Adrenal gland (tissue), 12 donors: ENCODE measurements around the gene CHCHD1. TPM values are rescaled to one million over a fixed set of nuclear protein-coding genes. Genes with fewer than 3 reads are reported as not detected.
A peak's percentile ranks its signal among the peaks of the same experiment; 100 is the strongest.

Source experiments
- DNase-seq, 7 donors: peaks; one replicate each; pipeline ENCODE4 v3.0.0-alpha.2; 2019 to 2020
- H3K27ac ChIP-seq, 5 donors: fragments of 200-600 bp; sonication (generic) in 4 of 5; 1 replicate in 3 of 5; 2 replicates in 2 of 5; pipeline versions ENCODE4 v1.5.1 to v1.8.0; 2016 to 2020; ENCODE audit warnings: mild to moderate bottlenecking in 1 of 5
- H3K27me3 ChIP-seq: fragments of 200-600 bp; 2 replicates; pipeline ENCODE4 v1.8.0; 2021
- H3K36me3 ChIP-seq, 2 donors: fragments of 200-600 bp; replicated peaks in 1 of 2; 1 replicate in 1 of 2; 2 replicates in 1 of 2; pipeline versions ENCODE4 v1.5.1 to v1.8.0; 2018 to 2022
- H3K4me1 ChIP-seq, 2 donors: fragments of 200-600 bp; replicated peaks in 1 of 2; 1 replicate in 1 of 2; 2 replicates in 1 of 2; pipeline versions ENCODE4 v1.5.1 to v1.8.0; 2018 to 2021
- H3K4me3 ChIP-seq, 4 donors: fragments of 200-600 bp; sonication (generic) in 3 of 4; one replicate each; pipeline ENCODE4 v1.5.1; 2016 to 2018
- H3K9me3 ChIP-seq, 3 donors: fragments of 200-600 bp; sonication (generic) in 1 of 3; replicated peaks in 1 of 3; 1 replicate in 2 of 3; 2 replicates in 1 of 3; pipeline versions ENCODE4 v1.5.1 to v1.8.0; 2016 to 2021
- CTCF ChIP-seq, 6 experiments: fragments of 450-650 bp in 4 of 6; fragments of 200-600 bp in 2 of 6; sonication (generic) in 1 of 6; IDR thresholded peaks; 1 replicate in 5 of 6; 2 replicates in 1 of 6; pipeline versions ENCODE4 v1.5.1 to v1.8.0; 2016 to 2021; ENCODE audit warnings: antibody characterized with exemption in 6 of 6, mild to moderate bottlenecking in 2 of 6, moderate library complexity in 1 of 6
- POLR2A ChIP-seq, 2 donors: fragments of 450-650 bp; IDR thresholded peaks; one replicate each; pipeline ENCODE4 v1.6.1; 2017; ENCODE audit warnings: antibody characterized with exemption in 2 of 2, mild to moderate bottlenecking in 2 of 2, moderate library complexity in 1 of 2
- WGBS, 4 donors: extraction: QIAGEN DNeasy Blood & Tissue Kit in 2 of 4; methylation state at CpG; one replicate each; pipeline versions ENCODE4 v1.1.5 to v1.1.7; 2013 to 2017; 5-methylcytosine and 5-hydroxymethylcytosine counted together
- intact Hi-C, 2 donors: fragments of 100-400 bp; cut with DNase I; formaldehyde crosslinking; loops; one replicate each; pipeline versions ENCODE4 v1.14.1 to v1.15.0; 2022 to 2023
- polyA plus RNA-seq, 3 donors: library from polyadenylated mRNA; stranded (reverse); fragments of 200-250 nt in 2 of 3; fragments of 350-450 nt in 1 of 3; fragmentation: Illumina TruSeq in 1 of 3; extraction: RNeasy Lipid Tissue Mini Kit (QIAGEN cat#74804) in 1 of 3; gene quantifications; one replicate each; pipeline ENCODE4 v1.2.3, GENCODE V29; 2013 to 2014
- total RNA-seq, 9 donors: library from RNA; depleted of rRNA in 4 of 9; stranded (reverse); fragments of >200 nt in 4 of 9; fragments of 120-200 nt in 1 of 9; fragmentation: NEBNext Ultra II Directional in 1 of 9; extraction: Animal tissue kit (Norgen Biotek cat#: 25700) in 1 of 9; gene quantifications; one replicate each; pipeline versions ENCODE4 v1.1.0 to v1.2.4, GENCODE V29; 2013 to 2023
- donor health status: healthy with polysubstance abuse.
- donor health status: Bipolar disorder and iron deficiency.
- donor health status: DM: yes; HTN: yes; CAD: no.
- donor health status: DM: no; HTN: no; CAD: no.
- donor health status: DM: no; HTN: no; CAD: no.
- donor health status: DM: yes; HTN: yes; CAD: no.

The CHCHD1 gene
- total and polyA plus RNA-seq, 12 donors, result 31.7 to 83.1 (median 47.4) TPM

- DNase-seq, result no peak
- Histone ChIP-seq H3K4me3 (no peak overlapping the region), H3K36me3 (peaks cover 0 to 100% of the 10 kb centered on the region in 2 donors), H3K9me3 (no peaks in the 10 kb centered on the region), H3K4me1 (no peaks in the 10 kb centered on the region), H3K27me3 (no peaks in the 10 kb centered on the region), H3K27ac (no peak overlapping the region)
- TF ChIP-seq POLR2A (IDR thresholded peaks at IDR 0.05) (no peak), CTCF (IDR thresholded peaks at IDR 0.05) (no peak)
- 89 to 94% (median 93%) methylated on average over 10 to 13 of the region's 13 CpGs for WGBS, 4 donors
- intact Hi-C loops, result no loop called here
These were observed 19.4 kb downstream of the CHCHD1 start for GRCh38 chr10:73801253-73801590.

GRCh38 chr10:73802276-73802991 lies 20.6 kb downstream of the CHCHD1 start:
- Histone ChIP-seq H3K9me3 (no peaks in the 10 kb centered on the region), H3K4me1 (peaks cover 0 to 10% of the 10 kb centered on the region in 2 donors), H3K27ac (no peak overlapping the region), H3K36me3 (peaks cover 0 to 100% of the 10 kb centered on the region in 2 donors), H3K27me3 (no peaks in the 10 kb centered on the region), H3K4me3 (no peak overlapping the region)
- intact Hi-C loops, result no loop called here
- 83 to 91% (median 84%) methylated on average over 11 of the region's 11 CpGs for WGBS, 4 donors
- TF ChIP-seq POLR2A (IDR thresholded peaks at IDR 0.05) (no peak), CTCF (IDR thresholded peaks at IDR 0.05) (no peak)
- peak in 1 of 7 donors; percentile 26 for DNase-seq

- H3K27ac ChIP-seq, result no peak overlapping the region
- H3K4me1 ChIP-seq, result peaks cover 5 to 18% of the 10 kb centered on the region in 2 donors
- H3K36me3 ChIP-seq, result peaks cover 0 to 99% of the 10 kb centered on the region in 2 donors
- no peak for TF ChIP-seq POLR2A (IDR thresholded peaks at IDR 0.05)
- no peak for TF ChIP-seq CTCF (IDR thresholded peaks at IDR 0.05)
- no peaks in the 10 kb centered on the region for H3K27me3 ChIP-seq
- intact Hi-C loops, result no loop called here
- H3K4me3 ChIP-seq, result no peak overlapping the region
- DNase-seq, result no peak
- no peaks in the 10 kb centered on the region for H3K9me3 ChIP-seq
These were observed 21.9 kb downstream of the CHCHD1 start for GRCh38 chr10:73803680-73804286.

GRCh38 chr10:73806176-73806950 lies 24.5 kb downstream of the CHCHD1 start:
- Histone ChIP-seq H3K27ac (no peak overlapping the region), H3K27me3 (no peaks in the 10 kb centered on the region), H3K4me1 (peaks cover 16 to 36% of the 10 kb centered on the region in 2 donors), H3K9me3 (no peaks in the 10 kb centered on the region), H3K36me3 (peaks cover 0 to 73% of the 10 kb centered on the region in 2 donors), H3K4me3 (no peak overlapping the region)
- 87 to 97% (median 91%) methylated on average over 14 of the region's 14 CpGs for WGBS, 4 donors
- DNase-seq, result peak in 1 of 7 donors; percentile 15
- TF ChIP-seq CTCF (IDR thresholded peaks at IDR 0.05) (no peak), POLR2A (IDR thresholded peaks at IDR 0.05) (no peak)
- intact Hi-C loops, result no loop called here
